GM21381 (cell line): ENCODE measurements around the gene C1D.
A peak's percentile ranks its signal among the peaks of the same experiment; 100 is the strongest.
"Not testable (repeated sequence)": the region's sequence is repeated elsewhere in the genome, so short reads cannot be mapped to it uniquely, and the experiment has no call there.

Source experiments
- ATAC-seq: cut with Tn5 transposase; IDR thresholded peaks from one replicate; pipeline ENCODE4 v1.9.1; 2021; ENCODE audit warnings: mild to moderate bottlenecking, moderate library complexity; ENCODE audit not compliant: unreplicated experiment

Gene C1D

GRCh38 chr2:68062680-68063387 lies at the start of gene C1D:
Gene C1D (minus strand): TSS chr2:68063004. CDS start chr2:68047310, 15,694 bp downstream.
- peak; percentile 97 for ATAC-seq

- ATAC-seq: no peak
Observed at GRCh38 chr2:68110102-68110501, 47.3 kb upstream of the C1D start.

- no peak for ATAC-seq
Observed at GRCh38 chr2:68108120-68108519, 45.3 kb upstream of the C1D start.

GRCh38 chr2:68107475-68107874 lies 44.7 kb upstream of the C1D start:
- ATAC-seq: no peak

GRCh38 chr2:68104111-68104835 lies 41.5 kb upstream of the C1D start:
- no peak for ATAC-seq

- ATAC-seq: no peak
Observed at GRCh38 chr2:68103709-68104055, 40.9 kb upstream of the C1D start.

GRCh38 chr2:68103030-68103708 lies 40.4 kb upstream of the C1D start:
- no peak for ATAC-seq

GRCh38 chr2:68100189-68100588 lies 37.4 kb upstream of the C1D start:
- no peak for ATAC-seq

- no peak for ATAC-seq
Observed at GRCh38 chr2:68099260-68099659, 36.5 kb upstream of the C1D start.

- ATAC-seq: no peak
Observed at GRCh38 chr2:68098291-68098797, 35.5 kb upstream of the C1D start.

GRCh38 chr2:68094111-68094510 lies 31.3 kb upstream of the C1D start:
- ATAC-seq: no peak

- ATAC-seq: no peak
Observed at GRCh38 chr2:68093634-68094033, 30.8 kb upstream of the C1D start.

- no peak for ATAC-seq
Observed at GRCh38 chr2:68091439-68092034, 28.7 kb upstream of the C1D start.

- no peak for ATAC-seq
Observed at GRCh38 chr2:68089961-68090360, 27.2 kb upstream of the C1D start.

GRCh38 chr2:68088940-68089339 lies 26.1 kb upstream of the C1D start:
- ATAC-seq: no peak

GRCh38 chr2:68086166-68086565 lies 23.4 kb upstream of the C1D start:
- ATAC-seq: no peak

GRCh38 chr2:68083346-68083745 lies 20.5 kb upstream of the C1D start:
- ATAC-seq: no peak

- no peak for ATAC-seq
Observed at GRCh38 chr2:68074050-68074449, 11.2 kb upstream of the C1D start.

GRCh38 chr2:68063797-68064646 lies 1.2 kb upstream of the C1D start:
- not testable (repeated sequence) for ATAC-seq

- no peak for ATAC-seq
Observed at GRCh38 chr2:68060652-68061051, 2.2 kb downstream of the C1D start.
